GM23248 (cell line): Measurements from ENCODE around the gene KBTBD13. TPM values are rescaled to one million over a fixed set of nuclear protein-coding genes. Genes with fewer than 3 reads are reported as not detected.
"Not testable (repeated sequence)": the region's sequence is repeated elsewhere in the genome, so short reads cannot be mapped to it uniquely, and the experiment has no call there.

Experiments used
- DNase-seq: peaks from one replicate; pipeline ENCODE4 v3.0.0-alpha.2; 2015
- H2AFZ ChIP-seq: fragments of 200-600 bp; sonication (generic); 2 replicates; pipeline ENCODE4 v1.6.1; 2016; ENCODE audit warnings: antibody characterized with exemption
- H3F3A ChIP-seq: fragments of 200-600 bp; sonication (generic); 2 replicates; pipeline ENCODE4 v1.6.1; 2016; ENCODE audit warnings: mild to moderate bottlenecking, antibody characterized with exemption, mixed run types; ENCODE audit not compliant: insufficient read depth
- H3K27ac ChIP-seq: fragments of 200-600 bp; sonication (generic); 2 replicates; pipeline ENCODE4 v1.5.1; 2016; ENCODE audit warnings: mild to moderate bottlenecking
- H3K27me3 ChIP-seq: fragments of 200-600 bp; sonication (generic); replicated peaks from 2 replicates; pipeline ENCODE4 v1.6.1; 2016; ENCODE audit warnings: mild to moderate bottlenecking; ENCODE audit not compliant: insufficient read depth
- H3K36me3 ChIP-seq: fragments of 200-600 bp; sonication (generic); 2 replicates; pipeline ENCODE4 v1.6.1; 2016; ENCODE audit warnings: low read depth, mild to moderate bottlenecking
- H3K4me1 ChIP-seq: fragments of 200-600 bp; sonication (generic); 2 replicates; pipeline ENCODE4 v1.6.1; 2016; ENCODE audit warnings: mild to moderate bottlenecking; ENCODE audit not compliant: insufficient read depth
- H3K4me2 ChIP-seq: fragments of 200-600 bp; sonication (generic); one replicate; pipeline ENCODE4 v1.6.1; 2016; ENCODE audit warnings: mild to moderate bottlenecking; ENCODE audit not compliant: unreplicated experiment
- H3K4me3 ChIP-seq: fragments of 200-600 bp; sonication (generic); 2 replicates; pipeline ENCODE4 v1.5.1; 2016; ENCODE audit warnings: mild to moderate bottlenecking
- H3K79me2 ChIP-seq: fragments of 200-600 bp; sonication (generic); 2 replicates; pipeline ENCODE4 v1.6.1; 2016; ENCODE audit warnings: mild to moderate bottlenecking; ENCODE audit not compliant: insufficient read depth
- H3K9ac ChIP-seq: fragments of 200-600 bp; sonication (generic); 2 replicates; pipeline ENCODE4 v1.6.1; 2016; ENCODE audit warnings: mild to moderate bottlenecking
- H3K9me2 ChIP-seq: fragments of 200-600 bp; sonication (generic); 2 replicates; pipeline ENCODE4 v1.6.1; 2016; ENCODE audit warnings: mixed run types, mild to moderate bottlenecking, moderate library complexity; ENCODE audit not compliant: insufficient read depth
- H3K9me3 ChIP-seq: fragments of 200-600 bp; sonication (generic); one replicate; pipeline ENCODE4 v1.6.1; 2017; ENCODE audit warnings: low read depth
- H4K20me1 ChIP-seq: fragments of 200-600 bp; sonication (generic); 2 replicates; pipeline ENCODE4 v1.6.0; 2016; ENCODE audit not compliant: insufficient read depth
- EZH2 ChIP-seq: fragments of 200-600 bp; sonication (generic); IDR thresholded peaks from 2 replicates; pipeline ENCODE4 v1.6.1; 2018; ENCODE audit warnings: antibody characterized with exemption, mild to moderate bottlenecking; ENCODE audit not compliant: insufficient read depth, poor library complexity, severe bottlenecking
- EZH2phosphoT487 ChIP-seq: fragments of 200-600 bp; sonication (generic); IDR thresholded peaks from 2 replicates; pipeline ENCODE4 v1.6.1; 2018; ENCODE audit warnings: antibody characterized with exemption, moderate library complexity, mild to moderate bottlenecking, low read depth; ENCODE audit not compliant: insufficient read depth
- WGBS, 2 experiments: methylation state at CpG; one replicate each; pipeline ENCODE4 v1.1.6; 2015 to 2017; ENCODE audit warnings: low lambda C conversion rate in 2 of 2, low coverage in 1 of 2; ENCODE audit errors: missing lambda C conversion rate in 2 of 2; 5-methylcytosine and 5-hydroxymethylcytosine counted together
- in situ Hi-C: fragments of 300-500 bp; cut with MboI; formaldehyde crosslinking; loops from 2 replicates; pipeline ENCODE4 v1.15.0; 2020
- polyA plus RNA-seq: library from polyadenylated mRNA; unstranded; fragments of >200 nt; fragmentation: Nextera tagmentation; extraction: Ambion mirVana; gene quantifications from 2 replicates; pipeline ENCODE4 v1.2.1, GENCODE V29; 2016
- total RNA-seq: library from RNA; depleted of rRNA; stranded (reverse); fragments of >200 nt; shearing (Covaris generic); gene quantifications from 2 replicates; pipeline ENCODE4 v1.2.3, GENCODE V29; 2014

The KBTBD13 gene
- total and polyA plus RNA-seq, 2 experiments from 2014 or later = not detected

GRCh38 chr15:65041787-65042186, 34.8 kb upstream of the KBTBD13 start:
- Histone ChIP-seq H3K4me2 (no peak overlapping the region), H3K9me3 (no peaks in the 10 kb centered on the region), H3K27me3 (no peaks in the 10 kb centered on the region), H3K4me3 (no peak overlapping the region), H2AFZ (no peak overlapping the region), H3K36me3 (no peaks in the 10 kb centered on the region), H3K9ac (no peak overlapping the region), H3K9me2 (no peaks in the 10 kb centered on the region), H3K4me1 (peaks cover 25% of the 10 kb centered on the region), H3K79me2 (no peaks in the 10 kb centered on the region), H3K27ac (no peak overlapping the region), H3F3A (peaks cover 21% of the 10 kb centered on the region; the same call in 1 of the 2 replicates), H4K20me1 (no peaks in the 10 kb centered on the region)
- no peak for DNase-seq
- TF ChIP-seq EZH2 = no peak
- no peak for TF ChIP-seq EZH2phosphoT487
- 92 to 96% methylated on average over 2 of the region's 2 CpGs for WGBS, 2 experiments
- in situ Hi-C loops = no loop called here

GRCh38 chr15:65042776-65043327, 33.7 kb upstream of the KBTBD13 start:
- H2AFZ ChIP-seq = peak overlapping the region; percentile 25; the same call in 1 of the 2 replicates
- H3K9me2 ChIP-seq = no peaks in the 10 kb centered on the region
- H3K4me1 ChIP-seq = peaks cover 25% of the 10 kb centered on the region
- peaks cover 21% of the 10 kb centered on the region; the same call in 1 of the 2 replicates for H3F3A ChIP-seq
- H4K20me1 ChIP-seq = no peaks in the 10 kb centered on the region
- H3K9me3 ChIP-seq = no peaks in the 10 kb centered on the region
- H3K27ac ChIP-seq = no peak overlapping the region
- no peaks in the 10 kb centered on the region for H3K27me3 ChIP-seq
- no peak overlapping the region for H3K4me2 ChIP-seq
- WGBS, 2 experiments = 24 to 29% methylated on average over 4 of the region's 4 CpGs
- in situ Hi-C loops = no loop called here
- no peak for DNase-seq
- TF ChIP-seq EZH2 (no peak), EZH2phosphoT487 (no peak)
- no peak overlapping the region for H3K4me3 ChIP-seq
- no peaks in the 10 kb centered on the region for H3K36me3 ChIP-seq
- no peaks in the 10 kb centered on the region for H3K79me2 ChIP-seq
- no peak overlapping the region for H3K9ac ChIP-seq

- H3K4me2 ChIP-seq, H3K9me2 ChIP-seq: not testable (repeated sequence)
Observed at GRCh38 chr15:65044218-65044617, 32.3 kb upstream of the KBTBD13 start.

GRCh38 chr15:65044724-65045481, 31.6 kb upstream of the KBTBD13 start, which contains the start of gene SLC51B:
Gene SLC51B (plus strand): TSS chr15:65045387. CDS start chr15:65050005, 4,618 bp downstream.
- no peaks in the 10 kb centered on the region for H3K79me2 ChIP-seq
- WGBS, 2 experiments = 74 to 80% methylated on average over 7 of the region's 7 CpGs
- H3K9me3 ChIP-seq = no peaks in the 10 kb centered on the region
- H3K9ac ChIP-seq = no peak within 1 kb of the TSS
- no peak for DNase-seq
- peak within 1 kb of the TSS; percentile 44; the same call in 1 of the 2 replicates for H3K27ac ChIP-seq
- H3K27me3 ChIP-seq = no peaks in the 10 kb centered on the region
- no peaks in the 10 kb centered on the region for H4K20me1 ChIP-seq
- H3K9me2 ChIP-seq = no peaks in the 10 kb centered on the region
- H3F3A ChIP-seq = peaks cover 21% of the 10 kb centered on the region; the same call in 1 of the 2 replicates
- peaks cover 29% of the 10 kb centered on the region for H3K4me1 ChIP-seq
- TF ChIP-seq EZH2phosphoT487 (no peak), EZH2 (no peak)
- no peaks in the 10 kb centered on the region for H3K36me3 ChIP-seq
- no peak within 1 kb of the TSS for H3K4me3 ChIP-seq
- no peak within 1 kb of the TSS for H2AFZ ChIP-seq
- in situ Hi-C loops = no loop called here
- H3K4me2 ChIP-seq = no peak within 1 kb of the TSS

More at GRCh38 chr15:65044218-65044617, 32.3 kb upstream of the KBTBD13 start:
- DNase-seq = peak; percentile 93
- H3K36me3 ChIP-seq, H3K79me2 ChIP-seq, H3K27me3 ChIP-seq, H4K20me1 ChIP-seq, H3K9ac ChIP-seq, H3K4me3 ChIP-seq, in situ Hi-C loops, H3K9me3 ChIP-seq, H2AFZ ChIP-seq: not testable (repeated sequence)
- 5 to 7% methylated on average over 5 of the region's 5 CpGs for WGBS, 2 experiments
- Histone ChIP-seq H3K27ac (peak overlapping the region; percentile 44; the same call in 1 of the 2 replicates), H3K4me1 (peaks cover 25% of the 10 kb centered on the region), H3F3A (peaks cover 21% of the 10 kb centered on the region; the same call in 1 of the 2 replicates)
